BLaER1 (cell line): Measurements from ENCODE around the gene RABEPK.
"Not testable (repeated sequence)": the region's sequence is repeated elsewhere in the genome, so short reads cannot be mapped to it uniquely, and the experiment has no call there.

Experiments used
- H3K27ac ChIP-seq: shearing (Covaris generic); formaldehyde crosslinking; 2 replicates; pipeline ENCODE4 v1.8.1; 2022
- H3K27me3 ChIP-seq: shearing (Covaris generic); formaldehyde crosslinking; 2 replicates; pipeline ENCODE4 v1.8.1; 2022
- H3K36me3 ChIP-seq: shearing (Covaris generic); formaldehyde crosslinking; 2 replicates; pipeline ENCODE4 v1.8.1; 2022
- H3K4me1 ChIP-seq: shearing (Covaris generic); formaldehyde crosslinking; 2 replicates; pipeline ENCODE4 v1.8.1; 2022
- H3K4me2 ChIP-seq: shearing (Covaris generic); formaldehyde crosslinking; 2 replicates; pipeline ENCODE4 v1.8.1; 2022
- H3K4me3 ChIP-seq: shearing (Covaris generic); formaldehyde crosslinking; 2 replicates; pipeline ENCODE4 v1.8.1; 2022
- H3K9ac ChIP-seq: shearing (Covaris generic); formaldehyde crosslinking; 2 replicates; pipeline ENCODE4 v1.8.1; 2022
- H3K9me3 ChIP-seq: shearing (Covaris generic); formaldehyde crosslinking; 2 replicates; pipeline ENCODE4 v1.8.1; 2022
- H4K20me1 ChIP-seq: shearing (Covaris generic); formaldehyde crosslinking; 2 replicates; pipeline ENCODE4 v1.8.1; 2022
- Cebpa-rat ChIP-seq: shearing (Covaris generic); IDR thresholded peaks from 2 replicates; pipeline ENCODE4 v1.8.1; 2022

RABEPK gene

GRCh38 chr9:125172031-125172755 lies 28.1 kb upstream of the RABEPK start:
- H3K27ac ChIP-seq, result no peak overlapping the region
- H3K27me3 ChIP-seq, result no peaks in the 10 kb centered on the region
- peak overlapping the region; percentile 46 for H3K4me2 ChIP-seq
- no peak overlapping the region for H3K9ac ChIP-seq
- H3K36me3 ChIP-seq, result peaks cover 66% of the 10 kb centered on the region
- peaks cover 73% of the 10 kb centered on the region for H4K20me1 ChIP-seq
- no peak for TF ChIP-seq Cebpa-rat
- no peaks in the 10 kb centered on the region for H3K9me3 ChIP-seq
- H3K4me1 ChIP-seq, result peaks cover 14% of the 10 kb centered on the region
- H3K4me3 ChIP-seq, result no peak overlapping the region

GRCh38 chr9:125176636-125177035 lies 23.7 kb upstream of the RABEPK start:
- peaks cover 14% of the 10 kb centered on the region for H3K4me1 ChIP-seq
- H3K36me3 ChIP-seq, result peaks cover 55% of the 10 kb centered on the region
- TF ChIP-seq Cebpa-rat, result no peak
- no peaks in the 10 kb centered on the region for H3K27me3 ChIP-seq
- peaks cover 100% of the 10 kb centered on the region for H4K20me1 ChIP-seq
- no peak overlapping the region for H3K9ac ChIP-seq
- H3K27ac ChIP-seq, result no peak overlapping the region
- no peak overlapping the region for H3K4me2 ChIP-seq
- peaks cover 6% of the 10 kb centered on the region for H3K9me3 ChIP-seq
- no peak overlapping the region for H3K4me3 ChIP-seq

- Histone ChIP-seq H3K4me3 (no peak overlapping the region), H3K9me3 (peaks cover 19% of the 10 kb centered on the region), H3K27ac (no peak overlapping the region), H3K9ac (no peak overlapping the region), H3K36me3 (peaks cover 56% of the 10 kb centered on the region), H3K4me2 (no peak overlapping the region), H4K20me1 (peaks cover 100% of the 10 kb centered on the region), H3K4me1 (peaks cover 5% of the 10 kb centered on the region), H3K27me3 (no peaks in the 10 kb centered on the region)
- no peak for TF ChIP-seq Cebpa-rat
Measured at GRCh38 chr9:125177888-125178287, 22.5 kb upstream of the RABEPK start.

- H3K27ac ChIP-seq, H3K4me3 ChIP-seq, H3K4me1 ChIP-seq, H3K4me2 ChIP-seq, H3K27me3 ChIP-seq, H3K9ac ChIP-seq: not testable (repeated sequence)
- H3K9me3 ChIP-seq, result peaks cover 25% of the 10 kb centered on the region
- peaks cover 100% of the 10 kb centered on the region for H4K20me1 ChIP-seq
- peaks cover 64% of the 10 kb centered on the region for H3K36me3 ChIP-seq
Measured at GRCh38 chr9:125179776-125180175, 20.6 kb upstream of the RABEPK start.

- H3K27me3 ChIP-seq, result no peaks in the 10 kb centered on the region
- TF ChIP-seq Cebpa-rat, result no peak
- H4K20me1 ChIP-seq, result peaks cover 100% of the 10 kb centered on the region
- peaks cover 25% of the 10 kb centered on the region for H3K9me3 ChIP-seq
- no peak overlapping the region for H3K27ac ChIP-seq
- no peak overlapping the region for H3K9ac ChIP-seq
- H3K4me3 ChIP-seq, result no peak overlapping the region
- peaks cover 64% of the 10 kb centered on the region for H3K36me3 ChIP-seq
- no peaks in the 10 kb centered on the region for H3K4me1 ChIP-seq
- H3K4me2 ChIP-seq, result no peak overlapping the region
Measured at GRCh38 chr9:125180876-125181275, 19.5 kb upstream of the RABEPK start.

GRCh38 chr9:125181756-125182155 lies 18.6 kb upstream of the RABEPK start:
- H3K27ac ChIP-seq, H3K9ac ChIP-seq, H3K27me3 ChIP-seq, H3K4me2 ChIP-seq, H3K4me1 ChIP-seq, H3K4me3 ChIP-seq: not testable (repeated sequence)
- Histone ChIP-seq H4K20me1 (peaks cover 100% of the 10 kb centered on the region), H3K36me3 (peaks cover 62% of the 10 kb centered on the region), H3K9me3 (peaks cover 25% of the 10 kb centered on the region)

GRCh38 chr9:125183054-125183453 lies 17.3 kb upstream of the RABEPK start:
- no peak for TF ChIP-seq Cebpa-rat
- Histone ChIP-seq H3K36me3 (peaks cover 64% of the 10 kb centered on the region), H3K4me1 (peaks cover 12% of the 10 kb centered on the region), H3K27ac (no peak overlapping the region), H4K20me1 (peaks cover 100% of the 10 kb centered on the region), H3K9me3 (peaks cover 25% of the 10 kb centered on the region), H3K4me3 (no peak overlapping the region), H3K4me2 (no peak overlapping the region), H3K9ac (no peak overlapping the region), H3K27me3 (no peaks in the 10 kb centered on the region)

GRCh38 chr9:125183561-125183960 lies 16.8 kb upstream of the RABEPK start:
- no peak for TF ChIP-seq Cebpa-rat
- H3K36me3 ChIP-seq, result peaks cover 59% of the 10 kb centered on the region
- H3K4me2 ChIP-seq, result no peak overlapping the region
- H3K9me3 ChIP-seq, result peaks cover 23% of the 10 kb centered on the region
- H3K4me3 ChIP-seq, result no peak overlapping the region
- H3K27me3 ChIP-seq, result no peaks in the 10 kb centered on the region
- H3K4me1 ChIP-seq, result peaks cover 17% of the 10 kb centered on the region
- H4K20me1 ChIP-seq, result peaks cover 100% of the 10 kb centered on the region
- no peak overlapping the region for H3K27ac ChIP-seq
- no peak overlapping the region for H3K9ac ChIP-seq

- Histone ChIP-seq H4K20me1 (peaks cover 54% of the 10 kb centered on the region), H3K27me3 (no peaks in the 10 kb centered on the region), H3K4me1 (peaks cover 33% of the 10 kb centered on the region), H3K36me3 (peaks cover 19% of the 10 kb centered on the region), H3K9ac (peak overlapping the region; percentile 98), H3K4me2 (peak overlapping the region; percentile 80), H3K9me3 (no peaks in the 10 kb centered on the region; the same call in 1 of the 2 replicates), H3K27ac (peak overlapping the region; percentile 96), H3K4me3 (peak overlapping the region; percentile 95)
- no peak for TF ChIP-seq Cebpa-rat
Measured at GRCh38 chr9:125189011-125189360, 11.4 kb upstream of the RABEPK start.

GRCh38 chr9:125189361-125190289 lies 10.7 kb upstream of the RABEPK start, which contains the start of gene PPP6C:
Gene PPP6C (minus strand): TSS chr9:125189803. CDS start chr9:125189718, 85 bp downstream.
- Histone ChIP-seq H3K9ac (peak within 1 kb of the TSS; percentile 98), H3K9me3 (no peaks in the 10 kb centered on the region), H3K27me3 (no peaks in the 10 kb centered on the region), H3K4me1 (peaks cover 35% of the 10 kb centered on the region), H3K27ac (peak within 1 kb of the TSS; percentile 96), H3K4me3 (peak within 1 kb of the TSS; percentile 95), H4K20me1 (peaks cover 48% of the 10 kb centered on the region), H3K4me2 (peak within 1 kb of the TSS; percentile 96), H3K36me3 (peaks cover 12% of the 10 kb centered on the region)
- no peak for TF ChIP-seq Cebpa-rat
